Retinal pigment epithelial cell (primary cell): ENCODE results near the gene IGF2R.

Experiments
- DNase-seq: peaks from one replicate; pipeline ENCODE4 v3.0.0-alpha.2; 2010; ENCODE audit warnings: low read depth
- H3K4me3 ChIP-seq: 2 replicates; pipeline ENCODE4 v1.5.1; 2011; ENCODE audit warnings: mild to moderate bottlenecking, low read length, control low read depth, moderate library complexity
- CTCF ChIP-seq: conservative IDR thresholded peaks from 2 replicates; pipeline ENCODE4 v1.5.1; 2011; ENCODE audit warnings: low read depth, low read length, control low read depth, inconsistent platforms

Gene IGF2R

GRCh38 chr6:160078883-160079685 is 110.2 kb downstream of the IGF2R start:
- no peak overlapping the region for H3K4me3 ChIP-seq
- no peak for DNase-seq
- TF ChIP-seq CTCF: no peak

- H3K4me3 ChIP-seq: no peak overlapping the region
- DNase-seq: no peak
- TF ChIP-seq CTCF: no peak
These were observed 110.8 kb downstream of the IGF2R start for GRCh38 chr6:160079686-160080043.

GRCh38 chr6:160080097-160080496 is 111.2 kb downstream of the IGF2R start:
- no peak for TF ChIP-seq CTCF
- no peak for DNase-seq
- no peak overlapping the region for H3K4me3 ChIP-seq

GRCh38 chr6:160081398-160081797 is 112.5 kb downstream of the IGF2R start:
- no peak for TF ChIP-seq CTCF
- no peak overlapping the region for H3K4me3 ChIP-seq
- no peak for DNase-seq

GRCh38 chr6:160082627-160083026 is 113.7 kb downstream of the IGF2R start:
- no peak for DNase-seq
- no peak for TF ChIP-seq CTCF
- H3K4me3 ChIP-seq: no peak overlapping the region

GRCh38 chr6:160084198-160084776 is 115.4 kb downstream of the IGF2R start:
- TF ChIP-seq CTCF: no peak
- no peak overlapping the region for H3K4me3 ChIP-seq
- no peak for DNase-seq

GRCh38 chr6:160085226-160085625 is 116.3 kb downstream of the IGF2R start:
- TF ChIP-seq CTCF: no peak
- DNase-seq: no peak
- H3K4me3 ChIP-seq: no peak overlapping the region
